NCI-H2107 treated with DMSO at 0.1 percent for 48 hours (cell line): Measurements from ENCODE around the gene CAPZB.
A peak's percentile ranks its signal among the peaks of the same experiment; 100 is the strongest.
"Not testable (repeated sequence)": the region's sequence is repeated elsewhere in the genome, so short reads cannot be mapped to it uniquely, and the experiment has no call there.

Experiments used
- DNase-seq: peaks from one replicate; lab custom pipeline; 2025; ENCODE audit not compliant: unreplicated experiment; lab: John Stamatoyannopoulos, UW

Gene CAPZB

DNA sequence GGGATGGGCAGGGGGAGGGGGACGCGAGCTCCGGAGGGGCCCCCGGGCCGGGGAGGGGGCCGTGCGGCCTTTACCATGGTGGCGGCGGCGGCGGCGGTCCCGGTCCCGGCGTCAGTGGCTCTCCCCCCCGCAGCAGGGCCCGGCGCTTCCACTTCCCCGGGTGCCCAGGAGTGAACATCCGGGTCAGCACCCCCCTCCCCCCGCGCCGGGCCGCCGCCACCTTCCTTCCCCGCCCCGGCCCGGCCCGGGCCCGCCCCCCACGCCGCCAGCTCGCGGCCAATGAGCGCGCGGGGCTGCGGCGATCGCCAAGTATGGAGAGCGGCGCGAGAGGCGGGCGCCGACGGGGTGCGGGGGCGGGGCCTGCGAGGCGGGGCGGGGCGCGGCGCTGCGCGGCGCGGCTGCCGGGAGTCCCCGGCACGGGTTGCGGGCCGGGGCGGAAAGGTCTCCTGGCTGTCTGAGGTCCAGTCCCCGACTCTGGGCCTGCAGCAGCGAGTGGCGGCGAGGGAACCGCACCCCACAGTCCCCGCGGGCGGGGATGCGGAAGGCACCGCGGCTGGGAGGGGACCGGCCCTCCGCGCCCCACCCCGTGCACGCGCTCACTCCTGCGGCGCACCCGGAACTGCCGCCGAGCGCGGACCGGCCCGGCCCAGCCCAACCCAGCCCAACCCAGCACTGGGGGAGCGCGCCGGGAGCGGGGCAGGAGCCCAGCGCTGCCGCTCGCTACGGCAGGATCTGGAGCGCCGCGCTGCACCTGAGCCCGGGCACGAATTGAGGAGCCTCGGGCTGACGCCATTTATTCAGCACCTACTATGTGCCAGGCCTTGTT lies at the start of gene CAPZB:
TSS of gene CAPZB (minus strand) at position 178 of the 826 bp plus-strand sequence. CDS start at position 77, 101 bp downstream.
- peak; percentile 63 for DNase-seq

DNA sequence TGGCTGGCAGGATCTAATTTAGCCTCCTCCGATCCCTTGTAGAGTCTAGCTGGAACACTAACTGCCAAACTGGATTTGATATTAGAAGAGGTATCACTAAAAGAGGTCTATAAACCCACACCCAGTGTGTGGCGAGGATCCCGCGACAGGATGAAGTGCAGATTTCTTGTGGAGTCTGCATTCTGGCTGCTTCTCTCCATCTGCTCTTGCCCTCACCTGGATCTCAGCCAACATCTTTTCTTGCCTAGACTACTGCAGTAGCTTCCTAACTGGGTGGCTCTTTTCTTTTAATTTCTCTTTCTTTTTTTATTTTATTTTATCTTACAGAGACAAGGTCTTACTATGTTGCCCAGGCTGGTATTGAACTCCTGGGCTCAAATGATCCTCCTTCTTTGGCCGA lies 48.9 kb upstream of the CAPZB start:
- no peak for DNase-seq

DNA sequence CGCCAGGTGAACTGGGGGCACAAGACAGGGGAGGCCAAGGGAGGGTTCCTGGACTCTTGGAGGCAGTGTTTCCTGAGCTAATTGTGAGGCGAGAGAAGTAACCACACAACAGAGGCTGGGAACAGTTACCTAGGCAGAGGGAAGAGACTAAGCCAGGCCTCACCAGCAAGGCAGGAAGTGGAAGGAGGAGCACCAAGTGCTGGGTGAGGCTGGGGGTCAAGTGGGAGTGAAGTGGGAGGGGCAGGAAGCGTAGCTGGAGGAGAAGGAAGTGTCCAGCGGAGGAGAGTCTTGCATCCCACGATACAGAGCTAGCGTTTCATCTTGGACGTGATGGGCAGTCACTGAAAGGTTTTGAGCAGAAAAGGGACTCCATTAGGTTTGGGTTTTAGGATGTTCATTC lies 48.3 kb upstream of the CAPZB start:
- no peak for DNase-seq

DNA sequence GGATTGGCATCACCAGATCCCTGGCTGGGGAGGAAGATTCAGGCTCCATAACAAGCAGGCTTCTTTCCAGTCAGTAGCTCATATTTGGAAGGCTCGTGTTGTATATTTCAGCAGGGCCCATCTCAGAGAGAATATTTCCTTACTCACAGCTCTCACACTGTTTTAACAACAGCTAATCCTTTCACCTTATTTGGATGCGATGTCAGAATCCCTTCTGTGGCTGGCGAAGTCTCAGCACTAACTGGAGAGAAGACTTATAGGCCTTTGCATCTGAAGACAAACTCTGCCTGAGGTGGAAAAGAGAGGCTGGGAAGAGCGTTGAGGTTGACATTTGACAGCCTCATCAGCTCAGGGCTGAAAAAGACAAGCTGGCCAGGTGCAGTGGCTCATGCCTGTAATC lies 47.2 kb upstream of the CAPZB start:
- no peak for DNase-seq

DNA sequence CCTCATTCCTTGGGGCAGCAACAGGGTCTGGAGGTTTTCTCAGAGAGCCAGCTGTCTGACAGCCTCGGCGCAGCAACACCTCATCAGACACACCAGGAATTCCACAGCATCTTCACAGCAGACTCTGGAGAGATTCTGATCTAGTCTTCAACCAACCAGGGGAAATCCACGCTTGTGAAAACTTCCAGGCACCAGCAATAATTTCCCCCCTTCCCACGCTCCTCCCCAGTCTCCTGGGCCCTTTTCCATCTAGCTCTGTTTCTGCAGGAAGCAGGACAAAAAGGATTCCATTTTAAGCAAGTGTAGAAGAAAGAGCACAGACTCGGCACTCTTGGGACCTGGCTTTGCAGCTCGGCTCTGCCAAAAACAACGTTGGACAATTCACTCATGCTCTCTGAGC lies 44.3 kb upstream of the CAPZB start:
- DNase-seq, result no peak

DNA sequence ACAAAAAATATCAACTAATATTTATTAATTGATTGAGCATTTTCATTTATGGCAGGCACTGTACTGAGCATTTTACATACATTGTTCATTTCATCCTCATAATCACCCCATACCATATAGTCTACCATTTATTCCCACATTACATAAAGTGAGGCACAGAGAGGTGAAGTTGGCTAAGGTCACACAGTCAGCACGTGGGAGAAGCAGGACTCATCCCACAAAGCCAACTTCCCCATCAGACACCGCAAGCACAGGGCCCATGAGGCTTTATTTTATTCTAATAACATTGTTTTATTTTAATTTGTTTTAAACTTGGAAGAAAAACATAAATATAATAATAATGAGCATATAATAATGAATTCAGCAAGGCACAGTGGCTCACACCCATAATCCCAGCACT lies 43.1 kb upstream of the CAPZB start:
- DNase-seq, result no peak

DNA sequence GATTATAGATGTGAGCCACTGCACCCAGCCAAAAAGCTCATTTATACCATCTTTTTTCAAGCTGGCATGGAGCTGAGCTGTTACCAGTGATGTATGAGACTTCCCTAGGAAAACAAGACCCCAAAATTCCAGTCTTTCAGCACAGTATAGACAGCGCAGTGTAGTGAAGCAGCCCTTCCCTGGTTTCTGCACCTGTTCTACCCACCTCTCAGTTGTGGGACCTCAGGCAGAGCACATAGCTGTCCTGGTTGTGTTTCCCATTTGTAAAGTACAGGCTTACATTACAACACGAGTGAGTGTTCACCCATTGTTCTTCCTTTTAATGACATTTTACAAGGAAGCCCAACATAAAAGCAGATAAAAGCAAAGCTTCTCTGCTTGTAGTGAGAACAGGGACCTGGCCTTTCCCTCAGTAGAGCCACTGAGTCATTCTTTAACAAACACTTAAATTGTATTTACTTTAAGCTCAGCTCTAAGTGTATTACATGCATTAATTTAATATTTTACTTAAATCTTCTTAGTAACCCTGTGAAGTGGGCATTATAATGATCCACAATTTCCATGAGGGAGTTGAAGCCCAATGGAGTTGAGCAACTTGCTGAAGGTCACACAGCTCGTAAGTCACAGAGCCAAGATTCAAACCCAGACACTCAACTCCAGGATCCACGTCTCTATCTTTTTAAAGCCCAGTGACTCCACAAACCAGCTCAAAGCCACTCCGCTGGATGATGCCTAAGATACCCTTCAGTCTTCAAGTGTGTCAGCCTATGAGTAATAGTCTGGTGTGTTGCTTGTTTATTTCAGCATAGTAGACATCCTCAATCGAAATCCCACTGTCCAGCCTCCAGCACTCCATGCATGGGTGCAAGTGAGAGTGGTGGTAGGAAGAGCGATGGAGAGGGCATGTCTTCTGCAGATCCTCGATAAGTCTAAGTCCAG lies 40.5 kb upstream of the CAPZB start:
- DNase-seq, result no peak

DNA sequence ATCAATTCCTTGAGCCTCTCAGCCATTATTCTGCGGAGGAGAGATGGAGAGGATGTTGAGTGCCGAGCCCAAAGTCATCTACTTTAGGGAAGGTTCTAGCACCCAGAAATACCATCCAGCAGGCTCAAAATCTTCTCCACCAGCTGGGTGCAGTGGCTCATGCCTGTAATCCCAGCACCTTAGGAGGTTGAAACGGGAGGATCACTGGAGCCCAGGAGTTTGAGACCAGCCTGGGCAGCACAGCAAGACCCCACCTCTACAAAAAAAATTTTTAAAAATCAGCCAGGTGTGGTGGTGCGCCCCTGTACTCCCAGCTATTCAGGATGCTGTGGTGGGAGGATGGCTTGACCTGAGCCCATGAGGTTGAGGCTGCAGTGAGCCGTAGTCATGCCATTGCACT lies 39.5 kb upstream of the CAPZB start:
- DNase-seq, result no peak

DNA sequence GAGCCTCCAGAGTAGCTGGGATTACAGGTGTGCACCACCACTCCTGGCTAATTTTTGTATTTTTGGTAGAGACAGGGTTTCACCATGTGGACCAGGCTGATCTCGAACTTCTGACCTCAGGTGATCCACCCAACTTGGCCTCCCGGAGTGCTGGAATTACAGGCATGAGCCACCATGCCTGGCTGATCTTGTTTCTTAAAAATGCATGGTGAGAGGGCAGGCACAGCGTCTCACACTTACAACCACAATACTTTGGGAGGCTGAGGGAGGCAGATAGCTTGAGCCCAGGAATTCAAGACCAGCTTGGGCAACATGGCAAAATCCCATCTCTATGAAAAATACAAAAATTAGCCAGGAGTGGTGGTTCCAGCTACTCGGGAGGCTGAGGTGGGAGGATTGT lies 37.2 kb upstream of the CAPZB start:
- DNase-seq, result not testable (repeated sequence)

DNA sequence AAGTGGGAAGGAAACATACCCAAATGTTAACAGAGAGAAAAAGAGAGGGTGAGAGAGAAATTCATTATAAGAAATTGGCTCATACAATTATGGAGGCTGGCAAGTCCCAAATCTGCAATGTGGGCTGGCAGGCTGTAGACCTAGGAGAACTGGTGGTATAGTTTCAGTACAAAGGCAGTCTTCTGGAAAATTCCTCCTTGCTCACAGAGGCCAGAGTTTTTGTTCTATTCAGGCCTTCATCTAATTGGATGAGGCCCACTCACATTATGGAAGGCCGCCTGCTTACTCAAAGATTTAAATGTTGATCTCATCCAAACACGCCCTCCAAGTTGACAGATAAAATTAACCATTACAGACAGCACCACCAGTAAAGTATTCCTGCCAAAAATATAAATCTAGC lies 36.1 kb upstream of the CAPZB start:
- no peak for DNase-seq

DNA sequence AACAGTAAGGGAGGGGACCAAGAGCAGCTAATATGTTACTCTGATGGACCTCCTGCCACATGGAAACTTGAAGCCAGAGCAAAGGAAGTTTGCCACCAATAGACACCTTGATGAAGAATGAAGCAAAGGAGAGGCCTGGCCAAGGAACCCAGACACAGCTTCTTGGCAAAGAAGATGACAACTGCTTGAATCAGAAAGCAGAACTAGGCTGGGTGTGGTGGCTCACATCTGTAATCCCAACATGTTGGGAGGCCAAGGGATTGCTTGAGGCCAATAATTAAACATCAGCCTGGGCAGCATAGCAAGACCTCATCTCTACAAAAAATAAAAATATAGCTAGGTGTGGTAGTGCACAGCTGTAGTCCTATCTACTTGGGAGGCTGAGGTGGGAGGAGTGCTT lies 31.7 kb upstream of the CAPZB start:
- DNase-seq, result no peak

DNA sequence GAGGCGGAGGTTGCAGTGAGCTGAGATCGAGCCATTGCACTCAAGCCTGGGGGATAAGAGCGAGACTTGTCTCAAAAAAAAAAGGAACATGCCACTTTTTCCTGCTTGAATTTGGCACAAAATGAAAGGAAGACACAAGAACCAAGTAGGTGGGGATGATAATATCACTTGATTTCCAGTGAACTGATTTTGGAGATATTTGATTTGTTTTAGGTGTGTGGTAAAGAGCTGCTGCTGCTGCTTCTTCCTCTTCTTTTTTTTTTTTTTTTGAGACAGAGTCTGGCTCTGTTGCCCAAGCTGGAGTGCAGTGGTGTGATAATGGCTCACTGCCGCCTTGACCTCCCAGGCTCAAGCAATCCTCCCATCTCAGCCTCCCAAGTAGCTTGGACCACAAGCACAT lies 29.9 kb upstream of the CAPZB start:
- no peak for DNase-seq

DNA sequence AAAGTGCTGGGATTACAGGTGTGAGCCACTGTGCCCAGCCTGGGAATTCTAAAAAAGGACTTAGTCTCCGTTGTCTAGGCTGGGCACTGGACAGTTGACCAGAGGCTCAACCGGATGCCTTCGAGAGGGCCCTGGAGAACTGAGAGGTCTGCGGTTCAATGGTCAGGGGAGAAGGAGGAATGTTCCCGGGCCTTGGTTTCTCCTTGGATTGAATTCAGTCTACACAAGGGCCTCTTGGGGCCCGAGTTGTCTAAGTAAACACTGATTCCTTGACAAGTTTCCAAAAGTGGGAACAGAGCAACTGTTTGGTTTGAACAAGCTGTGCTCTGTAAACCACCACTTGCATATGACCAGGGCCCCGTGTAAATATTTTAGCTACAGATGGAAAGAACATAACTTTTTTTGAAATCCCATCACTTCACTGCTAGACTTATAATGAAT lies 29.1 kb upstream of the CAPZB start:
- no peak for DNase-seq

DNA sequence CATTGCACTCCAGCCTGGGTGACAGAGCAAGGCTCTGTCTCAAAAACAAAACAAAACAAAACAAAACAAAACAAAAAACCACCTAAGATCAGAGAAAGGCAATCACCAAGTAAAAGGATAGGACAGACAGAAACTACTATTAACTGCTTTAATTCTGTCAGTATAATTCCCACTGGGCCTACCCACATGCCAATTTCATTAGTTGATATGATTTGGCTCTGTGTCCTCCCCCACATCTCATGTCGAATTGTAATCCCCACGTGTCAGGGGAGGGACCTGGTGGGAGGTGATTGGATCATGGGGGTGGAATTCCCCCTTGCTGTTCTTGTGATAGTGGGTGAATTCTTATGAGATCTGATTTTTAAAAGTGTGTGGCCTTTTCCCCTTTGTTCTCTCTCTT lies 27.2 kb upstream of the CAPZB start:
- no peak for DNase-seq

DNA sequence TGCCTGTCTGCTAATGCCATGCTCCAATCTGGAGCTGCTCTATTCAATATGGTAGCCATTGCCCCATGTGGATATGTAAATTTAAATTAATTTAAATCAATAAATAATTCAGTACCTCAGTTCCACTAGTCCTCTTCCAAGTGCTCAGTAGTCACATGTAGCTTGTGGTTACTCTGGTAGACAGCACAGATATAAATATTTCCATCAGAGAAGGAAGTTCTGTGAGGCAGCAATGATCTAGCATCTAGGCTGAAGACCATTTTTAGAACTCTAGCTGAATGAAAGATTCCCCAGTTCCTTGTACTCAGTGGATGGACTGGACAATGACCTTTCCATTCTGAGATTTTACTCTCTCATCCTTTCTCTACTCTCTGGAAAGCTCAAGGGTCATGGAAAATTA lies 25.8 kb upstream of the CAPZB start:
- no peak for DNase-seq

DNA sequence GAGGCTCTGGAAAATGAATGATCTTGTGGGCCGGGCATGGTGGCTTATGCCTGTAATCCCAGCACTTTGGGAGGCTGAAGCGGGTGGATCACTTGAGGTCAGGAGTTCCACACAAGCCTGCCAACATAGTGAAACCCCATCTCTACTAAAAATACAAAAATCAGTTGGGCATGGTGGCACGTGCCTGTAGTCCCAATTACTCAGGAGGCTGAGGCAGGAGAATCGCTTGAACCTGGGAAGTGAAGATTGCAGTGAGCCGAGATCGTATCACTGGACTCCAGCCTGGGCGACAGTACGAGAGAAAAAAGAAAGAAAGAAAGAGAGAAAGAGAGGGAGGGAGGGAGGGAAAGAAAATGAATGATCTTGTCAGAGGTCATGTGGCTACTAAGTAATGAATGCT lies 24.3 kb upstream of the CAPZB start:
- DNase-seq, result not testable (repeated sequence)

DNA sequence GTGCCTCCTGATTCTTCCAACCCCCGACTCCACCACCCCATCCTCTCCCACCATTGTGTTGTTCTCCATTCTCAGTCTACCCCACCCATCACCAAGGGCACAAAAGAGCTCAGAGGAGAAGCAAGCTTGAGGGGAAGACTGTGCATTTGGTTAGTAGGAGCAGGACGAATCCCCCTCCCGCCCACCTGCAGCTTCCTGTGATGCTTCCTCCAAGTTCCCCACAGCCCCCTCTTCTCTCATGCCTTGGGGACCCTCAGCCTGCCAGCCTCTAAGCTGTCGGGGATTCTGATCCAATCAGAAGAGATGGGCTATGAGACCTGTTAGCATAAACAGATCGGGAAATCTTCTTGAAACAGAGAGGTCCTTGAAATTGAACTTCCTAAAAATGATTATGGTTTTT lies 22.2 kb upstream of the CAPZB start:
- DNase-seq, result no peak

DNA sequence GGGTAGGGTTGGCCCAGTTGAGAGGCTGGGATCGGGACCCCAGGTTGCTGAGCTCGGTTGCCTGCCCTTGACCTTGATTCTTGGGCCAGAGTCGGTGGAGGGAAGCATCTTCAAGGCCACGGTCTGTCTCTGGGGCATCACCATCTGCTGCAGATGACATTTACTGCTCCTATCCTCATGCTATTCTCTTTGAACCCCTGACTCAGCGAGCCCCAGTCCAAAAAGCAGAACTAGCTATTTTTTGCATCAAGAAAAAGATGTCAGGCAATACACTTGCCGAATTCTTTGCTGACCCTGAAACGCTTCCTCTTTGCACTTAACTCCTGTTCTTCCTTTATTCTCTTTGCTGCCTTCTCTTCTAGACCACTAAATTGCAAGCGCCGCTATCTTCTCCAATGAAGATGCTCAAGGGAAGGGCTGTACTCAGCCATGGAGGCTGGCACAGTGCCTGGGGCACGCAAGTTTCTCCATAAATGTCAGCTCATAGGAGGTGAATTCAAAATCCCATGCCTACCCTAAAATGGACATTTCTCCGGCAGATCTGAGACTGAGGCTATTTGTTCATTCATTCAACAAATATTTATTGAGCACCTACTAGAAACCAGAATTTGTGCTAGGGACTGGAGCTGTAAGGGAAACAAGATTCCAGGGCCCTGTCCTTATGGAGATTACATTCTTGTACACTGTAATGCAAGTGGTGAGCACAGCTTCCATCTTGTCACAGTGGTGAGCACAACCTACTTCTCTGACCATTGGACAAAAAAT lies 20.5 kb upstream of the CAPZB start:
- DNase-seq, result no peak

DNA sequence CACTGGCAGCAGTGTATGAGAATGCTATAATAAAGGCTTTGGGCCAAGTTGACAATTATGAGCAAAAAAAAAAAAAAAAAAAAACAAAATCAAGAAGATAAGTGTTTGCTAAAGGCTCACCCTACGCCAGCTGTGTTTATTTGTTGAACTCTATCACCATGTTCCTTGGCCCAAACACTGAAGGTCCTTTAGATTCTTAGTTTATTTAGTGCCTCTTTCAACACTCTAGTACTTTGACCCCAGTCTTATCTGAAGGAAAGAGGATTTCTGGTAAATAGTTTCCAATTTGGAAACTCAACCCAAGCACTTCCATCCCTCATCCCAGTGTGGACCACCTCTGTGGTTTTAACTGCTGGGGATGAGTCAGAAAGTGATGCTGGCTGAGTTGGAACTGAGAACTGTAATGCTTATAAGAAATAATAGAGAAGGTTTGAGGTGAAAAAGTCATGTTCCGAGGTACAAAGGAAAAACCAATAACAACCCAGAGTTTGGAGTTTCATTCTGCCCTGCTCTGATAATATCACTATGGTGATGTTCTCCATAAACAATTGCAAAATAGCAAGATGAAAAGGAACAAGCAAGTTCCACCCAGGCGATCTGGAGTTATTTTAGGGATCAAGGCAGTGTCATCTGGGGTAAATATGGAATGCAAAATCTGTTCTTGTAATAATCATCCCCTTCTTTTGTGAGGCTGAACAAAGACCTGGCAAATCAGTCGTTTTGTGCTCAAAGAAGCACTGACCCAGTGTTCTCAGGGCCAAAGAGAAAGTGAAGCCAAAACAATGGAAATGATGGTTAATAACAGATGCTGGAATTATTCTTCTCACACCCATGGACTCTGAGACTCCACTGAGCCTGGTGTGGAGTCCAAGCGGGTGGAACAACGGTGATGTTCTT lies 19.7 kb upstream of the CAPZB start:
- DNase-seq, result no peak

DNA sequence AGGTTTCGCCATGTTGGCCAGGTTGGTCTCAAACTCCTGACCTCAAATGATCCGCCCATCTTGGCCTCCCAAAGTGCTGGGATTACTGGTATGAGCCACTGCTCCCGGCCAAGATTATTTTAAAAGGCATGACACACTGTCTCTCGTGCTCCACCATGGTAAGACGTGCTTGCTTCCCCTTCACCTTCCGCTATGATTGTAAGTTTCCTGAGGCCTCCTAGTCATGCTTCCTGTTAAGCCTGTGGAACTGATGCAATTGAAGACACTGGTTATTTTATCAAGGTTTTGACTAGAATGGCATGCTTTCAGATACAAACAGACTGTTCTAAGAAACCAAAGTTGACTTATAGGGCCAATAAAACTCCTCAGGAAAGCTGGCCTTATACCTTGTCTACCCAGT lies 16.9 kb upstream of the CAPZB start:
- DNase-seq, result not testable (repeated sequence)
